Measurements from ENCODE around the gene MARK3.

DNA sequence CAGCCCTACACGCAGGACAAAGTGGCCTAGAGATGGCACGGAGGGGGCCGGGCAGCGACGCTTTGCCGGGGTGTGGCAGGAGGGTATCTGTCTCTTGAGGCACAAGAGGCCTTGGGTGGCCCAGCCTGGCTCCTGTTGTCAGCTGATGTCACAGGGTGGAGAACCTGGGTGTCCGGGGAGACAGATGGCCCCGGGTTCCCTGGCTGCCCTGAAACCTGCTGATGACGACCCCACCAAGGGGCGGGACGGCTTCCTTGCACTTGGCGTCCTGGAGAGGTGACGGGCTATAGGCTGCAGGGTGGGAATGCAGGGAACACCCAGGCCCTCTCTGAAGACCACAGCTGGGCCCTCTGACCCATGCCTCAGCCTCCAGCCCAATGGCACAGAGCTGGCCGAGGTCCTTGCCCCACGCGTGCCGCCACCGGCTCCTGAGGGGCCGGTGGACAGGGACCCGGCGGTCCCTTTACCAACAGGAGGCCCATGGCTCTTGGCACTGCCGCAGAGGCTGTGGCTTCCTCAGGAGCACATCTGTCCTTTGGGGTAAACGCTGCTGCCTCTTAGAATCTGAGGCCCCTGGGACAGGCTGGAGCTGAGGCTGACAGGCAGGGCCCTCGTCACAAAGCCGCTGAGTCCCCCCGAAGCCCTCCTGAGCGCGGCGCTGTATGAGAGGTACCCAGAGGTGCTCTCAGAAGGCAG, 160.2 kb downstream of the MARK3 start:
- TF ChIP-seq, protein P1, sequence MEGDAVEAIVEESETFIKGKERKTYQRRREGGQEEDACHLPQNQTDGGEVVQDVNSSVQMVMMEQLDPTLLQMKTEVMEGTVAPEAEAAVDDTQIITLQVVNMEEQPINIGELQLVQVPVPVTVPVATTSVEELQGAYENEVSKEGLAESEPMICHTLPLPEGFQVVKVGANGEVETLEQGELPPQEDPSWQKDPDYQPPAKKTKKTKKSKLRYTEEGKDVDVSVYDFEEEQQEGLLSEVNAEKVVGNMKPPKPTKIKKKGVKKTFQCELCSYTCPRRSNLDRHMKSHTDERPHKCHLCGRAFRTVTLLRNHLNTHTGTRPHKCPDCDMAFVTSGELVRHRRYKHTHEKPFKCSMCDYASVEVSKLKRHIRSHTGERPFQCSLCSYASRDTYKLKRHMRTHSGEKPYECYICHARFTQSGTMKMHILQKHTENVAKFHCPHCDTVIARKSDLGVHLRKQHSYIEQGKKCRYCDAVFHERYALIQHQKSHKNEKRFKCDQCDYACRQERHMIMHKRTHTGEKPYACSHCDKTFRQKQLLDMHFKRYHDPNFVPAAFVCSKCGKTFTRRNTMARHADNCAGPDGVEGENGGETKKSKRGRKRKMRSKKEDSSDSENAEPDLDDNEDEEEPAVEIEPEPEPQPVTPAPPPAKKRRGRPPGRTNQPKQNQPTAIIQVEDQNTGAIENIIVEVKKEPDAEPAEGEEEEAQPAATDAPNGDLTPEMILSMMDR (IDR thresholded peaks at IDR 0.05), result no peak
- no peak for TF ChIP-seq POLR2A (IDR thresholded peaks at IDR 0.05)
